Calu3 (cell line): ENCODE data around the gene FGFRL1. TPM values are rescaled to one million over a fixed set of nuclear protein-coding genes. Genes with fewer than 3 reads are reported as not detected.
"Not testable (repeated sequence)": the region's sequence is repeated elsewhere in the genome, so short reads cannot be mapped to it uniquely, and the experiment has no call there.

Experiments
- BruUV-seq: library from RNA; stranded (reverse); fragments of 400-500 nt; replicated peaks from 2 replicates; lab custom pipeline; 2021; lab: Mats Ljungman, UMichigan
- CTCF ChIA-PET: fragments of 300-600 bp; sonication (Branson Sonifier 250); formaldehyde crosslinking; loops from one replicate; lab custom pipeline; 2022; ENCODE audit warnings: antibody characterized with exemption; lab: Charles Lee
- DNase-seq: peaks from one replicate; pipeline ENCODE4 v3.0.0; 2022
- H3K27ac Mint-ChIP-seq: one replicate; pipeline ENCODE4 v1.8.0; 2022; ENCODE audit warnings: mixed read lengths; ENCODE audit not compliant: unreplicated experiment
- H3K27me3 Mint-ChIP-seq: one replicate; pipeline ENCODE4 v1.8.0; 2022; ENCODE audit warnings: mixed read lengths; ENCODE audit not compliant: unreplicated experiment
- H3K36me3 Mint-ChIP-seq: one replicate; pipeline ENCODE4 v1.8.0; 2022; ENCODE audit warnings: mild to moderate bottlenecking, moderate library complexity, mixed read lengths; ENCODE audit not compliant: insufficient read depth, unreplicated experiment
- H3K4me1 Mint-ChIP-seq: one replicate; pipeline ENCODE4 v1.8.0; 2022; ENCODE audit warnings: mild to moderate bottlenecking, low read depth, mixed read lengths; ENCODE audit not compliant: unreplicated experiment
- H3K4me3 Mint-ChIP-seq: one replicate; pipeline ENCODE4 v1.8.0; 2022; ENCODE audit warnings: mild to moderate bottlenecking, low read depth, moderate library complexity, mixed read lengths; ENCODE audit not compliant: unreplicated experiment
- H3K9me3 Mint-ChIP-seq: one replicate; pipeline ENCODE4 v1.8.0; 2022; ENCODE audit warnings: low read depth, mixed read lengths; ENCODE audit not compliant: unreplicated experiment
- CTCF ChIP-seq: fragments of 200-600 bp; IDR thresholded peaks from one replicate; pipeline ENCODE4 v1.8.0; 2022; ENCODE audit warnings: antibody characterized with exemption; ENCODE audit not compliant: unreplicated experiment
- intact Hi-C: fragments of 100-400 bp; cut with micrococcal nuclease; formaldehyde crosslinking; loops from one replicate; pipeline ENCODE4 v1.10.0; 2022; ENCODE audit not compliant: unreplicated experiment
- total RNA-seq: library from RNA; stranded (reverse); gene quantifications from 2 replicates; pipeline ENCODE4 v1.2.3, GENCODE V29; 2022

FGFRL1 gene
- total RNA-seq, 1 experiment from 2014 or later, result 43.2 TPM

DNA sequence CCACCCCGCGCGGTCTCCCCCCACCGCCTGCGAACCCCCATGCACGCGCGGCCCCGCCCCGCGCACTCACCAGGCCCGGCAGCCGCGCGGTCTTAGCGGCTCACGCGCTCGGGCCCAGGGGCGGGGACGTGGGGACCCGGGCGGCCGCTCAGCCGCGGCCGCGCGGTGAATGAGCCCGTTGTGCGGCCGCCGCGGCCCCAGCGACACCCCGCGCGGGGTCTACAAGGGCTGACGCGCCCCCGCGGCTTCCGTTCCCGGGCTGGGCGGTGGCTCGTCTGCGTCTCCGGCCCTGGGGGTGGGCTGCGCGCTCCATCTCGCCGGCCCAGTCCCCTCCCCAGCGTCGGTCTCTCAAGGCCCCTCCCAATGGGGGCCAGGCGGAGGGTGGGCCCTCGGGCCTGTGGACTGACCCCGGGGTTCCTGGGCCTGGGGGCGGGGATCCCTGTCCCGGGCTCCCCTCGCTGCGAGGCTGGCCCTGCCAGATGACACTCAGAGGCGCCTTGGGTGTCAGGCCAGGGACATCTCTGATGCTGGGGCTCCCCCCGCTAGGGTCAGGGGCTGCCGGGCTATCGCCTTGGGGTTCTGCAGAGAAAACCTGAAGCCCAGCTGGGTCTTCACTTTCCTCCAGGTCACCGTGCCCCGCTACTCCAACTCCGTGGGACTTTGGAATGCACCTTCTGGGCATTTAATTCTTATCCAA lies 13.9 kb upstream of the FGFRL1 start:
- intact Hi-C loops, result no loop called here
- BruUV-seq, result no TSS peak
- Mint-ChIP-seq H3K36me3 (peaks cover 12% of the 10 kb centered on the region), H3K9me3 (no peaks in the 10 kb centered on the region), H3K27me3 (peaks cover 21% of the 10 kb centered on the region), H3K4me3 (no peak overlapping the region), H3K27ac (peak overlapping the region; percentile 50), H3K4me1 (no peaks in the 10 kb centered on the region)
- TF ChIP-seq CTCF, result no peak
- CTCF ChIA-PET, result no interaction called here
- DNase-seq, result no peak

DNA sequence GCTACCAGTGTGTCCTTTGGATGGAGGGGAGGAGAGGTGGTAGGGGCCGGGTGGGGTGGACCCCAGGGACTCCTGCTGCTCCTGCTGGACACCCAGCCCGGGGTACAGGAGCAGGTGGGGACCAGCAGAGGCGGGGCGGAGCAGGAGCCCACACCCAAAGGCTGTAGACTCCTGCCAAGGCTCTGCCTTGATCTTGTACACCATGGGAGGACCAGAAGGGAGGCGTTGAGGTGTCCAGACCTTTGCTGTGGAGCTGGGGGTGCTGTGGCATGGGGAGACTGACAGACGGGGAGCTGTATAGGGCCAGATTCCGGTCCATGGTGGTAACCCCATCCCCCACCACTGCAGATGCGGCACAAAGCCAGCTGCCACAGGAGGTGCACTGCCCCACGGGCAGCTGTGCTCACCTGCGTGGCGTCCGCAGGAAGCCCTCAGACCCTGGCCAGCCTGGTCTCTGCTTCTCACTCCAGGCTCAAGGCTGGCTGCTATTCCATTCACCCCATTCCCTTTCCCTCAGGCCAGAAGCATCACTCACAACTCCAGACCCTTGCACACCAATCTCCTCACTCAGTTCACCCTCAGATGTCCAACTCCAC lies 13.2 kb upstream of the FGFRL1 start:
- Mint-ChIP-seq H3K4me3 (no peak overlapping the region), H3K4me1 (no peaks in the 10 kb centered on the region), H3K27me3 (peaks cover 21% of the 10 kb centered on the region), H3K9me3 (no peaks in the 10 kb centered on the region), H3K27ac (peak overlapping the region; percentile 50), H3K36me3 (peaks cover 8% of the 10 kb centered on the region)
- intact Hi-C loops, result no loop called here
- no peak for TF ChIP-seq CTCF
- CTCF ChIA-PET, result no interaction called here
- no peak for DNase-seq
- BruUV-seq, result no TSS peak

DNA sequence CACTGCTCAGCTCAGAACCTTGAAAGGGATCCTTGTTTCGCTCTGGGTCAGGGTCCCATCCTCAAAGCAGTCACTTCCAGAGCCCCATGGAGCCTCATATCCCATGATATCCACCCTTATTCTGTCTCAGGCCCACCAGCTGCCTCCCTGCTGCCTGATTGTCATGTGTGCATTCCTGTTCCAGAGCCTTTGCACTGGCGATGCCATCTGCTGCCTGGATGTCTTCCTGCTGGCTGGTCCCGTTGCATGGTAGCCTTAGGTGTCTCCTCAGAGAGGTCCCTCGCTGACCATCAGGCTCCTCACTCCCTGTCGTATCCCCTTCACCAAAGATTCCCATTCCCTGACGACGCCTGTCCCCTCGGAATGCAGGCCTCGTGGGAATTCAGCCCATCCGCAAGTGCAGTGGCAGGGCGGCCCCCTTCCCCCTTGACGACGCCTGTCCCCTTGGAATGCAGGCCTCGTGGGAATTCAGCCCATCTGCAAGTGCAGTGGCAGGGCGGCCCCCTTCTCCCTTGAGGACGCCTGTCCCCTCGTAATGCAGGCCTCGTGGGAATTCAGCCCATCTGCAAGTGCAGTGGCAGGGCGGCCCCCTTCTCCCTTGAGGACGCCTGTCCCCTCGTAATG lies 12.1 kb upstream of the FGFRL1 start:
- peaks cover 21% of the 10 kb centered on the region for H3K27me3 Mint-ChIP-seq
- CTCF ChIA-PET, H3K27ac Mint-ChIP-seq, H3K36me3 Mint-ChIP-seq, H3K4me3 Mint-ChIP-seq, H3K4me1 Mint-ChIP-seq, BruUV-seq, DNase-seq, H3K9me3 Mint-ChIP-seq, intact Hi-C loops: not testable (repeated sequence)

DNA sequence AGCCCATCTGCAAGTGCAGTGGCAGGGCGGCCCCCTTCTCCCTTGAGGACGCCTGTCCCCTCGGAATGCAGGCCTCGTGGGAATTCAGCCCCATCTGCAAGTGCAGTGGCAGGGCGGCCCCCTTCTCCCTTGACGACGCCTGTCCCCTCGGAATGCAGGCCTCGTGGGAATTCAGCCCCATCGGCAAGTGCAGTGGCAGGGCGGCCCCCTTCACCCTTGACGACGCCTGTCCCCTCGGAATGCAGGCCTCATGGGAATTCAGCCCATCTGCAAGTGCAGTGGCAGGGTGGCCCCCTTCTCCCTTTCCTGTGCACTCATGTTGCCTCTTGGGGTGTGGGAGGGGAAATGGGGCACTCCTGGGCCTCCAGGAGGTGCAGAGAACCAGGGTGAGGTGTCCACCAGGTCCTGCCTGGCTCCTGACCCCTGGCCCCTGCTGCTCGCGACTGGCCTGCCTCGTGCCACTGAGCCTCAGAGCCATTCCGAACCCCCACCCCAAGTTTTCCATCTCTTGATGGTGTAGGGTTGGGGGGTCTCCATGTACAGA lies 11.5 kb upstream of the FGFRL1 start:
- H3K4me3 Mint-ChIP-seq, result no peak overlapping the region
- H3K27me3 Mint-ChIP-seq, result peaks cover 21% of the 10 kb centered on the region
- H3K4me1 Mint-ChIP-seq, result no peaks in the 10 kb centered on the region
- H3K36me3 Mint-ChIP-seq, result peaks cover 8% of the 10 kb centered on the region
- no peak overlapping the region for H3K27ac Mint-ChIP-seq
- intact Hi-C loops, result no loop called here
- BruUV-seq, result no TSS peak
- CTCF ChIA-PET, result no interaction called here
- no peaks in the 10 kb centered on the region for H3K9me3 Mint-ChIP-seq
- no peak for DNase-seq
- no peak for TF ChIP-seq CTCF
